Measurements from ENCODE around the gene MUC4. TPM values are rescaled to one million over a fixed set of nuclear protein-coding genes. Genes with fewer than 3 reads are reported as not detected.
"Not testable (repeated sequence)": the region's sequence is repeated elsewhere in the genome, so short reads cannot be mapped to it uniquely, and the experiment has no call there.

The MUC4 gene
- polyA plus RNA-seq, 3 donors: 0.65 to 1.2 (median 0.83) TPM

DNA sequence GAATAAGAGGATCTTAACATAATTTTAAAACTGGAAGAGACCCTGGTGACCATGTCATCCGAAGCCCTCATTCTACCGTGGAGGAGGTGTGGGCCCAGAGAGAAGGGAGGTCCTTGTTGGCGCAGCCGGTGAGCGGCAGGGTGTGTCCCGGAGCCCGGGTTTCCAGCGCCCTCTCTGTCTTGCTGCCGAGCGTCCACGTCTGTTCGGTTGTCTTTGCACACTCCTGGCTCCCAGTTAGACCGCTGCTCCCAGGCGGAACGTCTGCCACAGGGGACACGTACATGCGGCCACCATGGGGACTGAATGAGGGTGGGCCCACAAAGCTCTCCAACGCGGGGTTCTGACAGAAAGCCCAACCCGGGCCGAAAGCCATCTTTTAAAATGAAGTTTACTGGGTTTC, 6.6 kb upstream of the MUC4 start:
- DNase-seq (ENCODE audit: extremely low read depth in 1 of 11, low read depth in 9 of 11, low spot score in 4 of 11): no peak

DNA sequence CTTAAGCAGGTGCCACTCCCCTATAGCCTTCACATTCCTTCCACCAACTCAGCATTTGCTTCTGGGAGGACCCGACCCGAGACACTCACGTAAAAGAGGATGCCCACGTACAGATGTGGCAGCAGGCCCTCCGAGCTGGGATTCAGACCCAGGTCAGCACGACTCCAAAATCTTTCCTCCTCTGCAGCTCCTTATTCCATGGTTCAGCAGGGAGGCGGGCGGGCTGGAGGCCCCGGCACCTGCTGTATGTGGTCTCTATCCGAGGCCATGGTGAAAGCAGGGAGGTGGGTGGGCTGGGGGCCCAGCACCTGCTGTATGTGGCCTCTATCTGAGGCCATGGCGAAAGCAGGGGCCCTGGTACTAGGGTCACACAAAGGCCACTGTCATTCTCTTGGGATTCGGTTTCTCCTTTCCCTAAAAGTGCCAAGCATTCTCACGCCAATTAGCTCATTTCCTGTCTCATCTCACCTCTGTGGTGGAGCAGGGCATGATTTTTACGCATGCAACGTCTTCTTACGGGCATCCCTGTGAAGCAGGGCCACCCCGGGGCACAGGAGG, 5.9 kb upstream of the MUC4 start:
- no peak for DNase-seq (ENCODE audit: extremely low read depth in 1 of 11, low read depth in 9 of 11, low spot score in 4 of 11)

DNA sequence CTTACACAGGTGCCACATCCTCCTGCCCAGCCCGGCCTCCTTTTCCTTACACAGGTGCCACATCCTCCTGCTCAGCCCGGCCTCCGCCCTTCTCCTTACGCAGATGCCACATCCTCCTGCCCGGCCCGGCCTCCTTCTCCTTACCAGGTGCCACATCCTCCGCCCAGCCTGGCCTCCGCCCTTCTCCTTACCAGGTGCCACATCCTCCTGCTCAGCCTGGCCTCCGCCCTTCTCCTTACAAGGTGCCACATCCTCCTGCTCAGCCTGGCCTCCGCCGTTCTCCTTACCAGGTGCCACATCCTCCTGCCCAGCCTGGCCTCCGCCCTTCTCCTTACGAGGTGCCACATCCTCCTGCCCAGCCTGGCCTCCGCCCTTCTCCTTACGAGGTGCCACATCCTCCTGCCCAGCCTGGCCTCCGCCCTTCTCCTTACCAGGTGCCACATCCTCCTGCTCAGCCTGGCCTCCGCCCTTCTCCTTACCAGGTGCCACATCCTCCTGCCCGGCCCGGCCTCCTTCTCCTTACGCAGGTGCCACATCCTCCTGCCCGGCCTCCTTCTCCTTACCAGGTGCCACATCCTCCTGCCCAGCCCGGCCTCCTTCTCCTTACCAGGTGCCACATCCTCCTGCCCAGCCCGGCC, 4.7 kb upstream of the MUC4 start:
- not testable (repeated sequence) for DNase-seq (ENCODE audit: extremely low read depth in 1 of 11, low read depth in 9 of 11, low spot score in 4 of 11)

DNA sequence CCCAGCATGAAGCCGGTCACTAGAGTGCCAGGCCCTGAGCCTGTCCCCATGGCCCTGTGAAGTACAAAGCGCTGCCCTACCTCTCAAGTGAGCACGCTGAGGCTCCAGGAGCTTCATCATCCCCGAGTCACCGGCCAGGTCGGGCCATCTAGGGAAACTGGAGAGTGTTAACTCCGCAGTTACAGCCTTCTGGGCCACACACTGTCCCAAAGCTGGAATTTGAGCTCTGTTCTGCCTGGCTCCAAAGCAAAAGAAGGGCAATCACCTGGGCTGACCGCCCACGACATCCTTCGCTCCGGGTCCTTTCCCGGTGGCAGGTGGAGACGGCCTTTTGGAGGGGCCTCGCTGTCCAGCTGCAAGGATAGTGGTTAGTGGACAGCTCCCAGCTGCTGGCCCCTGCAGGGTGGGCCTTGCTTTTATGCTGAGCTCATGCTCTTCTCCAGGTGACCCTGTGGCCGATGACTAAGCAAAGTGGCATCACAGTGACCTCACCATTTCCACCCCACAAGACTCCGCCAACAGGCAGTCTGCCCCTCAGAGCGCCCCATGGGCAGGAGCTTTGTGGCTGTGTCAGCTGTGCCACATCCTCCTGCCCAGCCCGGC, 3.5 kb upstream of the MUC4 start:
- no peak for DNase-seq (ENCODE audit: extremely low read depth in 1 of 11, low read depth in 9 of 11, low spot score in 4 of 11)

DNA sequence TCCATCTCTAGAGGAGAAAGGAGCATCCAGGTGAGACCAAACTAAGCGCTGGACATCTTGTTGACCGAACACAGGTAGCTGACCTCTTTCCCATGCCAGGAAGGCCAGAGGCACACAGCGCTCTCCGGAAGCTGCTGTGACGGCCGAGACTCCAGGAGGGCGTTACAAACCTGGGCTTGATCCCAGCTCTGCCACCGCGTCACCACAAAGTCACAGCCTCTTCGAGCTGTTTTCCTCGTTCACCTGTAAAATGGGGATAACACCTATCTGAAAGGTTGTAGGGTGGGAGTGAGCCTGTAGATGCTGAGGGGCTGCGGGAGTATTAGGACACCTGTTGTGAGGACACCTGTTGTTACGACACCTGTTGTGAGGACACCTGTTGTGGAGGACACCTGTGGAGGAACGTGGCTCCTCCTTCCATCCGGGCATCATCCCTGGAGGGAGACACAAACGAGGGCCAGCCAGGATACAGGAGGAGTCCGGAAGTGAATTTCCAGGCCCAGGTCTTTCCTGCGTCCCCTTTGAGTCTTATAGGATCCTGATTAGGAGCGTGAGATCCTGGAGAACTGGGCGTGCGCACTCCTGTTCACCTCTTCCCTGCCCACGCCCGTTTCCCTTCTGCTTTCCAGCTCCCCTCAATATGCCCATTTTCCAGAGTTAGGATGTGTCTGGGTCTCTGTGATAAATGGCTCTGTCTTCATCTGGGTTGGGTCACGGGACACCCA, 2.3 kb upstream of the MUC4 start:
- no peak for DNase-seq (ENCODE audit: extremely low read depth in 1 of 11, low read depth in 9 of 11, low spot score in 4 of 11)

DNA sequence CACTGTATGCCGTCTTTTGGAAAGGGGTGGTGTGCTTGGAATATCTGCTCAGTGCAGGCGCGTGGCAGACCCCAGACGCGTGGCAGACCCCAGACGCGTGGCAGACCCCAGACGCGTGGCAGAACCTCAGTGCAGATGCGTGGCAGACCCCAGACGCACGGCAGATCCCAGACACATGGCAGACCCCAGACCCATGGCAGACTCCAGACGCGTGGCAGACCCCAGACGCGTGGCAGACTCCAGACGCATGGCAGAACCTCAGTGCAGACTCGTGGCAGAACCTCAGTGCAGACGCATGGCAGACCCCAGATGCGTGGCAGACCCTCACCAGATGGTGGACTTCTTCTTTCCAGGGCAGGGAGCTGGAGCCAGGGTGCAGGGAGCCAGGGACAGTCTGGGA, 637 bp upstream of the MUC4 start:
- DNase-seq (ENCODE audit: extremely low read depth in 1 of 11, low read depth in 9 of 11, low spot score in 4 of 11): no peak

DNA sequence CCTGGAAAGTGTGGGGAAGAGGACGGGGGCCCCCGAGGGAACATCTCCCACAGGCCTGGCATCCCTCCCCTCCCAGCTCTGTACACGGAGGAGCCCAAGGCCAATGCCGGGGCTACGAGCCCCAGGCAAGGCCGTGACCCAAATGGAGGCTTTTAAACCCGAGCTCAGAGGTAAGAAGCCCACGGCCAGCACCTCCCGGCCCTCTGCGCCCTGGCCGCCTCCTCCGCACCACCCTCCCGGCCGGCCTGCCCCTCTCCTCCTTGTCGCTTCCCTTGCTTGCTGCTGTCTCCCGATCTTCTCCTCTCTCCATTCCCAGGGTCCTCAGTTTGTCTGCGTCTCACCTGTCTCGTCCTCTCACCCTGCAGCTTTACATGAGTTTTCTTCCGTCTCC, 1.3 kb downstream of the MUC4 start:
- no peak for DNase-seq (ENCODE audit: extremely low read depth in 1 of 11, low read depth in 9 of 11, low spot score in 4 of 11)

DNA sequence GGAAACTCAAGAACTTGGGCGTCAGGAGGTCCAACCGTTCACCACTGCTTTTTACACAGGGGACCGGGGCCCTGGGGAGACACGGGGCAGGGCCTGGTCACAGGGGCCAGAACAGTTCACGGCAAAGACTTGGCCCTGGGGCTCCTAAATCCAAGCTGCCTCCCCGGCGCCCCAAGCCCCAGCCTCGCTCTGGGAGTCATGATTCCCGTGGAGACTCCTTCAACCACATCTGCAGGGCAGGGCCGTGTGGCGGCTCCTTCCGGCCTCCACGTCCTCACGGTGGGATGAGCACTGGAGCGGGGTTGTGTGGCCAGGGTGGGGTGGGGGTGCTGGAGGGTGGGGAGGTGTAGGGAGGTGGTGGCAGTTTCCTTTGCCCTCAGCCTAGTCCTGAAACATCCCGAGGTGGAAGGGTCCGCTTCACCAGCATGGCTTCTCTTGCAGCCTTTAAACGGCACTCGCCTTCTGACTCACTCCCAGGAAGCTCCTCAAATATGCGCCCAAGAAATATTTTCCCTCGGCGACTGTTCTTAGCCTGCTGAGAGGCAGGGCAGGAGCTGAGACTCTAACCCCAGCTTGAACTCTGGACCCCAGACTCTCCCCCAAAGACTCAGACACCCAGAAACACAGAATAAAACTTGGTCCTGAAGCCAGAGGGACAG, 1.8 kb downstream of the MUC4 start:
- DNase-seq (ENCODE audit: extremely low read depth in 1 of 11, low read depth in 9 of 11, low spot score in 4 of 11): no peak

DNA sequence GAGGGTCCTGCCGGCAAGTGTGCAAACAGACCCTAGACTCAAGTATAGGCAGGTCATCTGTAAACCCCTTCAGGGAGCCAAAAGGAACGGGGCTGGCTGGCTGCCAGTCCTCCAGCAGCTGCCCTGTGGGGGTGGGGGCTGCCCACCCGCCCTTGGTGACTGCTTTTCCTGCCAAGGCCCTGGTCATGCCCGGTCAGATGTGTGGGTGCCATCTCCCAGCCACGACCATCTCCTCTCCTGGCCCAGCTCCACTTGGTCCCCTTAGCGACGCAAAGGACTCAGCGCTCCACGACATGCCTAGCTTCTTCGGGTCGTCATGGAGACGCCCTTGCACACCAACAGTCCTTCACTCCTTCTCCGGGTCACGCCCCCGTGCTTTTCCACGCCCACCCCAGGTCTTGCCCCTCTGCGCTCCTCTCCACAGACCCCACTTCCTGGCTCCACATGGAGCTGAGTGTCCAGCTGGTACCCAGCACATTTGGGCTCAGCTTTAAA, 2.4 kb downstream of the MUC4 start:
- no peak for DNase-seq (ENCODE audit: extremely low read depth in 1 of 11, low read depth in 9 of 11, low spot score in 4 of 11)

DNA sequence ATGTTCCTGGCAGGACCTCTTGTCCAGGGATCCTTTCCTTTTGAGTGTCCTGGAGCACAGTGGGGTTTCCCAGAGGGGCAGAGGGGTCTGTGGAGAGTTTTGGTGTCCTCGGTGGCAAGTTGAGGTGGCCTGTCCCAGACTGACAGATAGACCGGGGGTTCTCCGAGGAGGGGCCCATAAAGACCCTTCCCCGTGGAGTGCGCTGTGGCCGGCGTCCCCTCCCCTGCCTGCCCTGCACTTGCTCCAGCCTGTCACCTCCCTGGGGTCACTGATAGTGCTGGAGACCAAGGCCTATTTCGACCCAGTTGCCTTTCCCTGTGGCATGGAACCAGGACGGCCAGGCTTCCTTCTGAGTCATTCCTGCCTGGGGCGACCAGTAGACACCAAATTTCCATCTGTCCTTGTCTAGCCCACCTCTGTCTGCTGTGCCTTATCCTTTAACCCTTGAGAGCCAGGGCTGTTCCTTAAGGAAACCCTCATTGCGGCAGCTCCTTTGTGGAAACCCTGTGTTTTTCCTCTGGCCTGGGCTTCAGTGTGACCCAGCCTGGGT, 2.9 kb downstream of the MUC4 start:
- no peak for DNase-seq (ENCODE audit: extremely low read depth in 1 of 11, low read depth in 9 of 11, low spot score in 4 of 11)

DNA sequence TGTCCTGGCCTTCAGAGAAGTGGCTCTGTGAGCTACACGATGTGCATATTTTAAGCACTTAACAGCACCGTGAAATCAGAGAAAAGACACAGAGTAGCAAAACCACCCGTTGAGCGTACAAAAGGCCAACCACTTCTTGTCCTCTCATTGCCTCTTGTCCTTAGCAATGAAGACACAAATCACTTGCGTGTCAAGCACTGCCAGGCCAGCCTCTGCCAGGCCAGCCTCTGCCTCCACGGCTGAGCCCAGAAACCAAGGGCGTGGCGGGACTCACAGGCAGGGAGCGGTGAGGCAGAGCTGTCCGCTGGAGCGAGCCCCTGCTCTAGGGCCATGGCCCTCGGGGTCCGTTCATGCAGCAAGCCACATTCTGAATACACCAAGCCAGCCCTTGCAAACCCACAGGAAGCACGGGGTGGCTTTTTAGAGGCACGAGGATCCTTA, 4.0 kb downstream of the MUC4 start:
- DNase-seq (ENCODE audit: extremely low read depth in 1 of 11, low read depth in 9 of 11, low spot score in 4 of 11): no peak

DNA sequence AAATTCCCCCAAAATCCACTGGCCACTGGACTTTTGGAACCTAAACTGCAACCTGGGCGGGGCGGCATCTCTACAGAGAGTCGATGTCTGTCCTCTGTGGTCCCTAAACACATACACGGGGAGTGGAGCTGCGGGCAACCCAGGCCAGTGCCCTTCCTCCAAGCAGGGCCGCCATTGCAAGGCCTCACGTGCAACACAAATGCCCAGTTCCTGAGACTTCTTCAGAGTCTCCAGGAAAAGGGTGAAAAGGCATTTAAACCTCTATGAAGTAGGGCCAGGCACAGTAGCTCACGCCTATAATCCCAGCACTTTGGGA, 4.9 kb downstream of the MUC4 start:
- no peak for DNase-seq (ENCODE audit: extremely low read depth in 1 of 11, low read depth in 9 of 11, low spot score in 4 of 11)

DNA sequence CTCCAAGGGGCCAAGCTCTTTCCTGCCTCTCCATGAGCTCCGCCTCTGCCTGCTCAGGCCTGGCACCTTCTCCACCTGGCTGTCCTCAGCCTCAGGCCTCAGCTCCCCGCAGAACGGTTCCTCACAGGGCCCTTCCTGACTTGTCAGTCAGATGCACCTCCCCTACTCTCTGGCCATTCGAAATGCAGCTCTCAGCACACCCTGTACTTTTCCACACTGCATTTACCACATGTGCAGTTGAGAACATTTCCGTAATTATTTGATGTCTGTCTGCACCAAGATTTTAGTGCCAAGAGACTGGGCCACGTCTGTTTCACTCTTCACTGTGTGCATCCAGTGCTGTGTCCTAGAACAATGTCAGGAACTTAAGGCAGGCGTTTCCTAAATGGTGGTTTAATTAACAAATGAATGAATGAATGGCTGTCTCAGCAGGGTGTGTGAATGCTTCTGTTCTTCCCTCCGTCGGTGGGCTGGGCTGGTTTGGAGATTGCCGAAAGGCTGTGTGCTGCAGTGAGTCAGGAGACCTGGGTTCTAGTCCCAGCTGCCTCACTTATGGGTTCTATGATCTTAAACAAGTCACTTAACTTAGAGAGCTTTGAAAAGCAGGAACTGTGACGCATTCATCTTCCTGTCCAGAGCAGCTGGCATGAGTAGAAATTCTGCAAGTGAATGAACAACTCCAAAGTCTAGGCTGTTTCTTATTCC, 5.4 kb downstream of the MUC4 start:
- no peak for DNase-seq (ENCODE audit: extremely low read depth in 1 of 11, low read depth in 9 of 11, low spot score in 4 of 11)

DNA sequence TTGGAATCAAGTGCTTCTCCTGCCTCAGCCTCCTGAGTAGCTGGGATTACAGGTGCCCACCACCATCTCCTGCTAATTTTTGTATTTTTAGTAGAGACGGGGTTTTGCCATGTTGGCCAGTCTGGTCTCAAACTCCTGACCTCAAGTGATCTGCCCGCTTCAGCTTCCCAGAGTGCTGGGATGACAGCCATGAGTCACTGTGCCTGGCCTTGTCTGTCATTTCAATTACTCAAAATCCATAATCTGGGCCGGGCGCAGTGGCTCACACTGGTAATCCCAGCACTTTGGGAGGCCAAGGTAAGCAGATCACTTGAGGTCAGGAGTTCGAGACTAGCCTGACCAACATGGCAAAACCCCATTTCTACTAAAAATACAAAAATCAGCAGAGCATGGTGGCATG, 6.1 kb downstream of the MUC4 start:
- not testable (repeated sequence) for DNase-seq (ENCODE audit: extremely low read depth in 1 of 11, low read depth in 9 of 11, low spot score in 4 of 11)

DNA sequence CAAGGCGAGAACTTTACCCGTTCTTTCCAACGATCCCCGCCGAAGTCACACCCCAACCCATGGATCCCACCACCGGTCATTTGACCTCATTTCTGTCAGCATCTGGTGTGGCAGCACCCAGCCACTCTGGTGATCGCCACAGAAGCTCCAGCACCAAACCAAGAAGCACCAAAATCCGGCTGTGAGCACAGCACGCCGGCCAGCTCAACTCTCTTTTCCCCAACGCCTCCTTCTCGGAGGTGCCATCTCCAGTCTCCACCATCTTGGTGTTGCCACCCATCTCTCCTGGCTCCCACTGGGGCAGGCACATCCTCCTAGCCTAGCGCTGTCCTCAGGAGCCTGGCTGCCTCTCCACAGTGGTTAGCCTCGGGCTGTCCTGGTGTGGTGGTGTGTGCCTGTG, 6.5 kb downstream of the MUC4 start:
- DNase-seq (ENCODE audit: extremely low read depth in 1 of 11, low read depth in 9 of 11, low spot score in 4 of 11): no peak

DNA sequence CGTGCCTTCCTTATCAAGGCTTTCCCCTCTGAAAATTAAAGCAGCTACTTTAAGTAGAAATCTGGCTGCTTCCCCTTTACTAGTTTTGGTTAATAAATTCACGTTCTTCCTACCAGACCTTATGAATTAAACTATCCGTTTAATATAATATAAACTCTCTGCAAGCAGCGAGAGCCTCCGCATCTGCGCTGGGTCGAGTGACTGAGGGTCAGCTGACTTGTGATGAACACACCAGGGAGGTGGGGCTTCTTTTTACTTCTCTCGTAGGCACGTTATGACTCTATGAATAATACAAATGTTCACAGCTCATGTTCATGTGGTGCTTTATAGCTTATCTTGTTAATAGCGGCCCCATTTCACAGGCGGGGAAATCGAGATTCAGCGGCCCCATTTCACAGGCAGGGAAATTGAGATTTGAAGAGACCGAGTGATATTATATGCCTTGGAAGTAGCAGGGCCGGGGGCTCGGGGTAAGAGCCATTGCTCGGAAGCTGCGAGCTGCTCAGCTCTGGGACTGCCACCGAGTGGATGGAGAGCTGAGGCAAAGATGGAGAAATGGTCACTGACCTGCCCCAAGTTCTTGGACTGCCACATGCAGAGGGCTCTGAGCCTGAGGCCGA, 8.3 kb downstream of the MUC4 start:
- DNase-seq (ENCODE audit: extremely low read depth in 1 of 11, low read depth in 9 of 11, low spot score in 4 of 11): no peak

DNA sequence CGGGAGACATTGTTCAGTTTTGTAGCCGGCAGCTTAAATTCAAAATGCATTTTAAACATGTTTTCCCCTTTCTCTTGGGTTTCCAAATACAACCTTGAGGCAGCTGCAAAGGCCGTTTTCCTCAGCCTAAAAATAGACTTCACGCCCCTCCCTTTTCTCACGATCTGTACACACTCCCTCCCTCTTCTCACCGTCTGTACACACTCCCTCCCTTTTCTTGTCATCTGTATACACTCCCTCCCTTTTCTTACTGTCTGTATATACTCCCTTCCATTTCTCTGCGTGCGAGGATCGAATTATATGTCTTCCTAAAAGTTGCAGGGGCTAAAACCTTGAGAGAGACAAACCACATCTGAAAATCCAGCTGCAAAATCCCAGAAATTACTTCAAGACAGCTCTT, 8.9 kb downstream of the MUC4 start:
- DNase-seq (ENCODE audit: extremely low read depth in 1 of 11, low read depth in 9 of 11, low spot score in 4 of 11): no peak

DNA sequence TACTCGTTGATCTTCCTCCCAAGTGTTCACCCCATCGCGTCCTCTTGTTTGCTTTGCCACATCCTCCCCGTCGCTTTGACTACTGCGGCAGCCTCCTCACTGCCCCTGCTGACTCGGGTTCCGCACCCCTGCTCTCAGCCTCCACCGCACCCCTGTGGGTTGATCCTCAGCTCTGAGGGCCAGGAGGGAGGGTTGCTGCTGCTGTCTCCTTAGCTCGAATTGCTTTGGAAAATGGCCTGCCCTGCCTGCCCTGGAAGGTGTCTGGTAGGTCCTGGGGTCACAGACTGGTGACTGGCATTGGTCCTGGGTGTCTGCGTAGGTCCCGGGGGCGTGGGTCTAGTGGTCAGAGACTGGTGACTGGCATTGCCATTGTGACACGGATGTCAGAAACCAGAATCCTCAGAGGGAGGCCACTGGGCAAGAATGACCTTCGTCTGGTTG, 9.4 kb downstream of the MUC4 start:
- no peak for DNase-seq (ENCODE audit: extremely low read depth in 1 of 11, low read depth in 9 of 11, low spot score in 4 of 11)
